GM12891 (cell line): Measurements from ENCODE around the gene SSTR5.

Experiments used
- PAX5 ChIP-seq: IDR thresholded peaks from 2 replicates; pipeline ENCODE4 v1.6.1; 2011; ENCODE audit warnings: low read length, moderate library complexity, mild to moderate bottlenecking; ENCODE audit not compliant: insufficient read depth, severe bottlenecking
- POLR2A ChIP-seq: IDR thresholded peaks from 2 replicates; pipeline ENCODE4 v1.6.1; 2011; ENCODE audit warnings: low read depth, low read length, control low read depth
- POLR2AphosphoS5 ChIP-seq: IDR thresholded peaks from 2 replicates; pipeline ENCODE4 v1.6.1; 2011; ENCODE audit warnings: low read depth, low read length, control low read depth
- POU2F2 ChIP-seq: IDR thresholded peaks from 2 replicates; pipeline ENCODE4 v1.6.1; 2011; ENCODE audit warnings: low read depth, mild to moderate bottlenecking, control low read depth, low read length, moderate library complexity
- SPI1 ChIP-seq: IDR thresholded peaks from 2 replicates; pipeline ENCODE4 v1.6.1; 2011; ENCODE audit warnings: low read depth, low read length, control low read depth
- TAF1 ChIP-seq: IDR thresholded peaks from 2 replicates; pipeline ENCODE4 v1.6.1; 2011; ENCODE audit warnings: low read depth, low read length, control low read depth

DNA sequence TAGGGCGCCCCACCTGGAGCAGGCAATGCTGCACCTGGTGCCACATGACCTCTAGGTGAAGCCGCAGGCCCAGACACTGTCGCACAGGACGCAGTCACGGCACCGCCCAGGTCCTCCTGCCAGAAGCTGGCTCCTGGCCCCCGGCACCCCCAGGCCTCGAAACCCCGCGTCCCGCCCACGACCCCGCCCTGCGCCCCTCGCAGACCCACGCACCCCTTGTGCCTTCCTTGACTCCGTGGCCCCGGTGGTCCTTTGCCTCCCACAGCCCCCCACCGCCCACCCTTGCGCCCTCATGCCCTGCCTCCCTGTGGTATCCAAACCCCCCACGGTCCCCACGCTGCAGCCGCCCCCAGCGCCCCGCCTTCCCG lies 29.8 kb downstream of the SSTR5 start:
- no peak for TF ChIP-seq POLR2A
- TF ChIP-seq TAF1: no peak
- no peak for TF ChIP-seq POLR2AphosphoS5
- TF ChIP-seq POU2F2: no peak
- TF ChIP-seq PAX5: no peak
- no peak for TF ChIP-seq SPI1
